A673 (cell line): ENCODE data around the gene STRIP1. TPM values are rescaled to one million over a fixed set of nuclear protein-coding genes. Genes with fewer than 3 reads are reported as not detected.

Experiments
- BruUV-seq: library from RNA; stranded (reverse); fragments of 400-500 nt; replicated peaks from 2 replicates; lab custom pipeline; 2021; lab: Mats Ljungman, UMichigan
- CTCF ChIA-PET: fragments of 300-600 bp; sonication (Branson Sonifier 250); formaldehyde crosslinking; loops from one replicate; lab custom pipeline; 2022; ENCODE audit warnings: antibody characterized with exemption; lab: Charles Lee
- POLR2A ChIA-PET: fragments of 300-600 bp; sonication (Branson Sonifier 250); formaldehyde crosslinking; loops from one replicate; lab custom pipeline; 2022; ENCODE audit warnings: antibody characterized with exemption; ENCODE audit not compliant: low non-redundant PET; lab: Charles Lee
- DNase-seq: peaks from one replicate; pipeline ENCODE4 v3.0.0-alpha.2; 2015; ENCODE audit warnings: low spot score
- H3K27ac ChIP-seq: fragments of 200-600 bp; sonication (generic); 2 replicates; pipeline ENCODE4 v1.5.1; 2016; ENCODE audit warnings: mixed run types, low read depth, mild to moderate bottlenecking, mixed read lengths, antibody characterized with exemption, low read length; ENCODE audit not compliant: poor library complexity, severe bottlenecking
- H3K27me3 ChIP-seq: fragments of 200-600 bp; sonication (generic); replicated peaks from 2 replicates; pipeline ENCODE4 v1.6.1; 2017; ENCODE audit warnings: mixed run types, low read depth, mild to moderate bottlenecking, mixed read lengths, antibody characterized with exemption, low read length; ENCODE audit not compliant: insufficient read depth, poor library complexity
- H3K36me3 ChIP-seq: fragments of 200-600 bp; sonication (generic); 2 replicates; pipeline ENCODE4 v1.6.1; 2016; ENCODE audit warnings: mixed run types, mild to moderate bottlenecking, mixed read lengths, antibody characterized with exemption, low read length; ENCODE audit not compliant: insufficient read depth, poor library complexity, severe bottlenecking
- H3K4me1 ChIP-seq: fragments of 200-600 bp; sonication (generic); 2 replicates; pipeline ENCODE4 v1.6.1; 2017; ENCODE audit warnings: mixed run types, mild to moderate bottlenecking, mixed read lengths, antibody characterized with exemption, low read length; ENCODE audit not compliant: insufficient read depth, poor library complexity, severe bottlenecking
- H3K4me3 ChIP-seq: fragments of 200-600 bp; sonication (generic); 2 replicates; pipeline ENCODE4 v1.5.1; 2016; ENCODE audit warnings: low read depth, mixed run types, mild to moderate bottlenecking, mixed read lengths, low read length; ENCODE audit not compliant: poor library complexity, severe bottlenecking
- H3K9me3 ChIP-seq: fragments of 200-600 bp; sonication (generic); 2 replicates; pipeline ENCODE4 v1.6.1; 2016; ENCODE audit warnings: mixed run types, low read depth, mild to moderate bottlenecking, mixed read lengths, antibody characterized with exemption, low read length; ENCODE audit not compliant: poor library complexity, severe bottlenecking
- CTCF ChIP-seq: fragments of 300-800, 200-600 bp; sonication (generic); conservative IDR thresholded peaks from 2 replicates; pipeline ENCODE4 v1.5.1; 2017; ENCODE audit warnings: low read depth, mild to moderate bottlenecking, antibody characterized with exemption, low read length, moderate library complexity, mixed read lengths
- EZH2 ChIP-seq: fragments of 200-600 bp; sonication (generic); IDR thresholded peaks from 2 replicates; pipeline ENCODE4 v1.6.1; 2017; ENCODE audit warnings: borderline replicate concordance, low read depth, mild to moderate bottlenecking, mixed read lengths, antibody characterized with exemption, low read length; ENCODE audit not compliant: poor library complexity, severe bottlenecking
- intact Hi-C: fragments of 100-400 bp; cut with micrococcal nuclease; formaldehyde crosslinking; loops from one replicate; pipeline ENCODE4 v1.10.0; 2022; ENCODE audit not compliant: unreplicated experiment
- total RNA-seq: library from RNA; stranded (reverse); gene quantifications from 2 replicates; pipeline ENCODE4 v1.2.3, GENCODE V29; 2021

The STRIP1 gene
- total RNA-seq, 1 experiment from 2014 or later: 57.7 TPM

- ChIA-PET CTCF (no interaction called here), POLR2A (no interaction called here)
- Histone ChIP-seq H3K36me3 (no peaks in the 10 kb centered on the region), H3K4me1 (peaks cover 19% of the 10 kb centered on the region), H3K9me3 (no peaks in the 10 kb centered on the region), H3K4me3 (no peak overlapping the region), H3K27ac (no peak overlapping the region), H3K27me3 (no peaks in the 10 kb centered on the region)
- no peak for DNase-seq
- no TSS peak for BruUV-seq
- intact Hi-C loops: no loop called here
- TF ChIP-seq EZH2 (no peak), CTCF (no peak)
Observed at GRCh38 chr1:110067893-110068645, 33.6 kb downstream of the STRIP1 start.

DNA sequence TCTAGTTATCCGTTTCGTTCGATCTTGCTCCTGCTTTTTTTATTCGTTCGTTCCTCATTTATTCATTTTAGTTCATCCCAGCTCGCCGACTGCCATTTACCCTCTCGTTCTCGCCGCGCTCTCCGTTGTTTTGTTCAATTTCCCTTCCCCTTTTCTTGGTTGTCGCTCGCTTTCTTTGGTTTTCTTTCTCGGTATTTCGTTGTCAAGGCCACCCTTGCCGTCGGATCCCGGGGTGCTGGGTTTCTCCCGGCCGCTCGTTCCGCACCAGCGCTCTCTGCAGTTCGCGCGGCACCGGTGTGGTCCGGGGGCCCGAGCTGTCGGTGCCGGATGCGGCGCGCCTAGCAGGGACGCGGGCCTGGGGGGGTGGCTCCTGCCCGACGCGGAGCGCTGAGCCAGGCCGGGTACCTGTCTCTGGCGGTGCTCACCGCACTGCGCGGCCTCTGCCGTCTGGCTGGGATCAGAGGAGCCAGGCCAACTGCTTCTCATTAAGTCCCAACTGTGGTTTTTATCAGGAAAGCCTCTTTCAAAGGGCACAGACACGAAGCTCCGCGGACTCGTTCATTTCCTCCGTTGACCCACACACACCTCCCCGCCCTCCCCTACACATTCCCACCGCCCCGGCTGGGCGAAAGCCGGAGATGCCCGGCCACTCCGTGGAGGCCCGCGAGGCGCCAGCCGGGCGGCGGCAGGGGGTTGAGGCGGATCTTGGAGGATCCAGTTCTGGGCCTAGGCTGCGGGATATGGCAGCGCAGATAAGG lies 34.4 kb downstream of the STRIP1 start:
- ChIA-PET POLR2A (no interaction called here), CTCF (no interaction called here)
- Histone ChIP-seq H3K4me3 (no peak overlapping the region), H3K9me3 (no peaks in the 10 kb centered on the region), H3K27me3 (no peaks in the 10 kb centered on the region), H3K27ac (no peak overlapping the region), H3K4me1 (peaks cover 19% of the 10 kb centered on the region), H3K36me3 (no peaks in the 10 kb centered on the region)
- intact Hi-C loops: no loop called here
- no peak for TF ChIP-seq CTCF
- TF ChIP-seq EZH2: no peak
- no peak for DNase-seq
- BruUV-seq: no TSS peak

- TF ChIP-seq CTCF: no peak
- TF ChIP-seq EZH2: no peak
- no peaks in the 10 kb centered on the region for H3K9me3 ChIP-seq
- no TSS peak for BruUV-seq
- intact Hi-C loops: no loop called here
- no peak for DNase-seq
- H3K4me1 ChIP-seq: peaks cover 16% of the 10 kb centered on the region
- no peaks in the 10 kb centered on the region for H3K27me3 ChIP-seq
- no peak overlapping the region for H3K27ac ChIP-seq
- ChIA-PET CTCF (no interaction called here), POLR2A (no interaction called here)
- H3K36me3 ChIP-seq: no peaks in the 10 kb centered on the region
- H3K4me3 ChIP-seq: no peak overlapping the region
Observed at GRCh38 chr1:110069404-110070281, 35.2 kb downstream of the STRIP1 start.
